GM19043 (cell line): Measurements from ENCODE around the gene SDHAF3.
"Not testable (repeated sequence)": the region's sequence is repeated elsewhere in the genome, so short reads cannot be mapped to it uniquely, and the experiment has no call there.

Source experiments
- ATAC-seq: cut with Tn5 transposase; IDR thresholded peaks from one replicate; pipeline ENCODE4 v1.9.1; 2021; ENCODE audit warnings: low read depth; ENCODE audit not compliant: unreplicated experiment

Gene SDHAF3

GRCh38 chr7:97117372-97118188, at the start of gene SDHAF3:
SDHAF3 (plus strand) TSS chr7:97117698; CDS start chr7:97117724, 26 bp downstream.
- ATAC-seq = peak; percentile 89

GRCh38 chr7:97072025-97072424, 45.5 kb upstream of the SDHAF3 start:
- ATAC-seq = not testable (repeated sequence)

- no peak for ATAC-seq
Measured at GRCh38 chr7:97075928-97076327, 41.6 kb upstream of the SDHAF3 start.

GRCh38 chr7:97078023-97078969, 39.2 kb upstream of the SDHAF3 start:
- no peak for ATAC-seq

GRCh38 chr7:97079300-97079699, 38.2 kb upstream of the SDHAF3 start:
- ATAC-seq = no peak

GRCh38 chr7:97081521-97082300, 35.8 kb upstream of the SDHAF3 start:
- no peak for ATAC-seq

- no peak for ATAC-seq
Measured at GRCh38 chr7:97088364-97088763, 29.1 kb upstream of the SDHAF3 start.

- no peak for ATAC-seq
Measured at GRCh38 chr7:97089771-97090170, 27.7 kb upstream of the SDHAF3 start.

- no peak for ATAC-seq
Measured at GRCh38 chr7:97090761-97091353, 26.6 kb upstream of the SDHAF3 start.

GRCh38 chr7:97094284-97094930, 23.1 kb upstream of the SDHAF3 start:
- ATAC-seq = no peak

GRCh38 chr7:97096037-97096436, 21.5 kb upstream of the SDHAF3 start:
- no peak for ATAC-seq

- ATAC-seq = no peak
Measured at GRCh38 chr7:97096661-97097060, 20.8 kb upstream of the SDHAF3 start.

- peak; percentile 95 for ATAC-seq
Measured at GRCh38 chr7:97104719-97105238, 12.7 kb upstream of the SDHAF3 start.

GRCh38 chr7:97107192-97107800, 10.2 kb upstream of the SDHAF3 start:
- no peak for ATAC-seq

GRCh38 chr7:97116308-97116707, 1.2 kb upstream of the SDHAF3 start:
- ATAC-seq = no peak

- no peak for ATAC-seq
Measured at GRCh38 chr7:97117035-97117371, 495 bp upstream of the SDHAF3 start.

- ATAC-seq = no peak
Measured at GRCh38 chr7:97118306-97118917, 914 bp downstream of the SDHAF3 start.

- no peak for ATAC-seq
Measured at GRCh38 chr7:97119747-97120146, 2.2 kb downstream of the SDHAF3 start.
